Adipocyte (in vitro differentiated cells): Measurements from ENCODE around the gene THSD7B.

ENCODE experiments used
- DNase-seq: peaks from one replicate; pipeline ENCODE4 v3.0.0-alpha.2; 2015; ENCODE audit warnings: low read depth
- H3K27me3 ChIP-seq: replicated peaks from 2 replicates; pipeline ENCODE4 v1.7.0; 2013; ENCODE audit warnings: mild to moderate bottlenecking, low read length, moderate library complexity; ENCODE audit not compliant: control insufficient read depth, insufficient read depth
- H3K36me3 ChIP-seq: 2 replicates; pipeline ENCODE4 v1.7.0; 2013; ENCODE audit warnings: low read length, mild to moderate bottlenecking, moderate library complexity; ENCODE audit not compliant: control insufficient read depth, insufficient read depth, severe bottlenecking
- H3K4me1 ChIP-seq: 2 replicates; pipeline ENCODE4 v1.7.0; 2013; ENCODE audit warnings: mild to moderate bottlenecking, low read length, moderate library complexity; ENCODE audit not compliant: control insufficient read depth, insufficient read depth
- H3K4me3 ChIP-seq: 2 replicates; pipeline ENCODE4 v1.7.0; 2013; ENCODE audit warnings: mild to moderate bottlenecking, low read length, moderate library complexity
- H3K9ac ChIP-seq: 2 replicates; pipeline ENCODE4 v1.7.0; 2013; ENCODE audit warnings: mild to moderate bottlenecking, low read length, moderate library complexity
- H3K9me3 ChIP-seq: 2 replicates; pipeline ENCODE4 v1.7.0; 2013; ENCODE audit warnings: mild to moderate bottlenecking, low read length, moderate library complexity; ENCODE audit not compliant: control insufficient read depth

The THSD7B gene

GRCh38 chr2:137251045-137251444, 485.7 kb downstream of the THSD7B start:
- H3K27me3 ChIP-seq: no peaks in the 10 kb centered on the region
- H3K9me3 ChIP-seq: no peaks in the 10 kb centered on the region
- H3K9ac ChIP-seq: no peak overlapping the region
- H3K36me3 ChIP-seq: no peaks in the 10 kb centered on the region
- no peak for DNase-seq
- H3K4me1 ChIP-seq: peaks cover 34% of the 10 kb centered on the region
- H3K4me3 ChIP-seq: no peak overlapping the region

- Histone ChIP-seq H3K36me3 (no peaks in the 10 kb centered on the region), H3K9ac (peak overlapping the region; percentile 59), H3K4me1 (peaks cover 34% of the 10 kb centered on the region), H3K27me3 (no peaks in the 10 kb centered on the region), H3K4me3 (peak overlapping the region; percentile 48), H3K9me3 (no peaks in the 10 kb centered on the region)
- DNase-seq: peak; percentile 36
Observed at GRCh38 chr2:137252934-137253333, 487.6 kb downstream of the THSD7B start.

DNA sequence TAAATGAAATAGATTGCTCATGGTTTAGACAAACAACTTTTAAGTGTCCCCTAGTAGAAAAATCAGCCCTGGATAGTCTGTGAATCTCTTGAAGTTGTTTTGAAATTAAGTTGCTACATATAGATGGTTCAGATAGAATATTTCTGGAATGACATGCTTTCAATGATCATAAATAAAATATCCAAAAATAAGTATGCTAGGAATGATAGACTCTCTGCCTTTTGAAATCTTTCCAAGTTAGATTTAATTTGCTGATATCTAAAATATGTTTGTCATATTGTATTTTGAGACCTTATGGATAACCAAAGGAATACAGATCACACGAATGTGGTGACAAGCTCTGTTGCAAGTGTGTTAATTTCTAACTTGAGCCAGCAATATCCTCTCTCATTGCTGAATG, 488.7 kb downstream of the THSD7B start:
- Histone ChIP-seq H3K36me3 (no peaks in the 10 kb centered on the region), H3K4me1 (peaks cover 34% of the 10 kb centered on the region), H3K4me3 (no peak overlapping the region), H3K9ac (no peak overlapping the region), H3K27me3 (no peaks in the 10 kb centered on the region), H3K9me3 (no peaks in the 10 kb centered on the region)
- DNase-seq: peak; percentile 15

DNA sequence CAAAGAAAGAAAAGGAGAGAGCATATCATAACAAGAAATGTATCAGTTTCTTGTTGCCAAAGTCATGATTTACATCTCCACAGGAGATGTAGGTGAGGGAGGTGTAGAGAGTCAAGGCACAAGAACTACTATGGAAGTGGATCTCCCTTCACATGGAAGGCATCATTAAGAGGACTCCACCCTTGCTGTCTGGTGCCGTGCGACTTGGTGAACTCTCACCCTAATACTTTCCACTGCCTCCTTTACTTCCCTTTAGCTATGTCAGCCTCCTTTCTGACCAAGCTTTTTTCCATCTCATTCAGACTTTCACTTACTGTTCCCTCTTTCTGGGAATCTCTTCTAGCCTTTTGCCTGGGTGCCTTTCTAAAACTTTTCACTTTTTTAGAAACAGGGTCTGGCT, 490.0 kb downstream of the THSD7B start:
- no peak for DNase-seq
- Histone ChIP-seq H3K4me1 (peaks cover 34% of the 10 kb centered on the region), H3K36me3 (no peaks in the 10 kb centered on the region), H3K9me3 (no peaks in the 10 kb centered on the region), H3K27me3 (no peaks in the 10 kb centered on the region), H3K4me3 (no peak overlapping the region), H3K9ac (no peak overlapping the region)

GRCh38 chr2:137255990-137256389, 490.6 kb downstream of the THSD7B start:
- Histone ChIP-seq H3K9me3 (no peaks in the 10 kb centered on the region), H3K4me3 (no peak overlapping the region), H3K9ac (no peak overlapping the region), H3K36me3 (no peaks in the 10 kb centered on the region), H3K27me3 (no peaks in the 10 kb centered on the region), H3K4me1 (peaks cover 34% of the 10 kb centered on the region)
- no peak for DNase-seq

- Histone ChIP-seq H3K27me3 (no peaks in the 10 kb centered on the region), H3K4me3 (no peak overlapping the region), H3K9me3 (no peaks in the 10 kb centered on the region), H3K9ac (no peak overlapping the region), H3K4me1 (no peaks in the 10 kb centered on the region), H3K36me3 (no peaks in the 10 kb centered on the region)
- DNase-seq: no peak
Observed at GRCh38 chr2:137261881-137262585, 496.7 kb downstream of the THSD7B start.

DNA sequence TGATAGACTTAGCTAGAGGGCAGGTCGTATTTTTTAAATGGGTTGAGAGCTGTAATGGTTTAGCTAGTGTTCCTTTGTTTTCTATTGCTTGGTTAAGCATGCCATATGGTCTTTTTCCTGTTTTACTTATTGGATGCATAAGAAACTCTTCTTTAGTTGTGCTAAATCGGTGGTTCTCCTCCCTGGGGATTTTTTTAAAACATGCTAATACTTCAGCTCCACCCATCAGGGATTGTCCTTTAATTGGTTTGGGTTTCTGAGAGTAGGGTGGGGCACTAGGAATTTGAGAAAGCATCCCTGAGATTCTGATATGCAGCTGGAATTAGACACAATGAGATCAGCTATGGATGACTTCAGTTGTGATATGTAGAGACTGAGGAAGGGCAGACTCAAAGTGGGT, 497.2 kb downstream of the THSD7B start:
- DNase-seq: peak; percentile 14
- Histone ChIP-seq H3K9ac (no peak overlapping the region), H3K36me3 (no peaks in the 10 kb centered on the region), H3K9me3 (no peaks in the 10 kb centered on the region), H3K4me1 (no peaks in the 10 kb centered on the region), H3K27me3 (no peaks in the 10 kb centered on the region), H3K4me3 (no peak overlapping the region)

DNA sequence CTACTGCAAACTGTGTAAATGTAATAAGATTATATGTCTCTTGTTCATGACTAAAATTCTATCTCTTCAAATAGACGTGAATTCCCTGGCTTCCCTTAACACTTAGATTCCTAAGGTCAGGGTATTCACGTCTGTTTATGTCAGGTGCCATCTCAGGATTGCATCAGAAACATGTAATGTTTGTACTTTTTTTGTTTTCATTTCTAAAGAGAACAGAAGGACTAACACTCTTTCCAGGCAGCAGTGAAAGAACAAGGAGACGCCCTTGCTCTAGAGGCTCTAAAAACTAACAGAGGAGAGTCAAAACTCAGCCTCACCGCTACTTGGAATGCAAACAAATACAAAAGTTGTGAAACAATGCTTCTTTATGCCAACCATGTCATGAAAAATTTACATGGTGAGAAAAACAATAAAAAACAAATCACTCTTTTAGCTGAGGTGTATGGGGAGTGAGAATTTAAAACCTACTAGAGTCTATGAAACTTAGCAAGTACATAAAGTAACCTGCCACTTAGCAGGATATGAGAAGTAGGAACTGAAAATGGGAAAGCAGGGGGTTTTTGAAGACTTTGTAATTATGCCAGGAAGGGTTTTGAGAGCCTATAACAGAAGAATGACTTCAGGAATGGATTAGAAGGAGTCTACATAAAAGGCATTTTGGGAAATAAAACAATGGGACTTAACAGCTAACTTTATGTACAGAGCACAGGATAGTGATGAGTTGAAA, 522.7 kb downstream of the THSD7B start:
- Histone ChIP-seq H3K27me3 (no peaks in the 10 kb centered on the region), H3K4me3 (no peak overlapping the region), H3K9ac (no peak overlapping the region), H3K36me3 (no peaks in the 10 kb centered on the region), H3K9me3 (no peaks in the 10 kb centered on the region), H3K4me1 (peaks cover 22% of the 10 kb centered on the region)
- peak; percentile 16 for DNase-seq

DNA sequence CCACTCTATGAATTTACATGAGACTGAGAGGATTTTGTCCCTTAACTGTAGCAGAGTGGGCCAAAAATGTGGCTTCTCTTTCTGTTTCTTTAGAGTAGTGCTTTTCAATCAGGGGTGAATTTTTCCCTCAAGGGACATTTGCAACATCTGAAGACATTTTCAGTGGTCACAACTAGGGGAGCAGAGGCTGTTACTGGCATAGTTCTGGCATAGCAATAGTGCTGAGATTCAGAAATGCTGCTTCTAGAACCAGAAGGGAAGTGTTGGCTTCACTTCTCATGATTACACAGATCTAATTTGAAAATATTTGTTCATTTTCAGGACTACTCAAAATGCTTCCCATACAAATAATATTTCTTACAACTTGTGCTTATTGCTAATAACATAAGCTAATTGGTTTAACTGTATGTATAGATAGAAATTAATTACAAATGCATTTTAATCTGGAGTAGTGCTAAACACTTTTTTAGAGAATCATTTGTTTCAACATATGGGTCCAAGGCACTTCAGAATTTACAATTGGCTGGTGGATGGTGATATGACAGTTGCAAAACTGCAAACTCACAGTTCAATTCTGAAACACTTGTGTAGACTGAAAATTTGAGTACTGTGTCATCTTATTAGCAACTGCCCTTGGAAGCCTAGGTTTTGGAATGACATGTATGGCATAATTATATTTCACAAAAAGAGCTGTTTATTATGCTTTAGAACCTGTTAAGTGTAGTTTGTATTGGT, 526.7 kb downstream of the THSD7B start:
- Histone ChIP-seq H3K36me3 (no peaks in the 10 kb centered on the region), H3K9me3 (no peaks in the 10 kb centered on the region), H3K4me1 (peaks cover 22% of the 10 kb centered on the region), H3K27me3 (no peaks in the 10 kb centered on the region), H3K9ac (no peak overlapping the region), H3K4me3 (no peak overlapping the region)
- DNase-seq: no peak

- no peaks in the 10 kb centered on the region for H3K36me3 ChIP-seq
- H3K27me3 ChIP-seq: no peaks in the 10 kb centered on the region
- no peak for DNase-seq
- no peaks in the 10 kb centered on the region for H3K4me1 ChIP-seq
- H3K9me3 ChIP-seq: peaks cover 3% of the 10 kb centered on the region
- H3K4me3 ChIP-seq: no peak overlapping the region
- H3K9ac ChIP-seq: no peak overlapping the region
Observed at GRCh38 chr2:137298377-137298776, 533.0 kb downstream of the THSD7B start.

- Histone ChIP-seq H3K4me1 (no peaks in the 10 kb centered on the region), H3K9ac (no peak overlapping the region), H3K9me3 (peaks cover 3% of the 10 kb centered on the region), H3K4me3 (no peak overlapping the region), H3K27me3 (no peaks in the 10 kb centered on the region), H3K36me3 (no peaks in the 10 kb centered on the region)
- DNase-seq: no peak
Observed at GRCh38 chr2:137300987-137301386, 535.6 kb downstream of the THSD7B start.
